IPS-NIHi11 (cell line): Measurements from ENCODE around the gene STARD3NL.
"Not testable (repeated sequence)": the region's sequence is repeated elsewhere in the genome, so short reads cannot be mapped to it uniquely, and the experiment has no call there.

Source experiments
- DNase-seq: peaks from one replicate; pipeline ENCODE4 v3.0.0; 2012; ENCODE audit warnings: mixed read lengths, low spot score

STARD3NL gene

GRCh38 chr7:38223306-38223705, 45.3 kb downstream of the STARD3NL start:
- DNase-seq, result no peak

- DNase-seq, result no peak
Observed at GRCh38 chr7:38224392-38224791, 46.3 kb downstream of the STARD3NL start.

- DNase-seq, result no peak
Observed at GRCh38 chr7:38229386-38229785, 51.3 kb downstream of the STARD3NL start.

- DNase-seq, result no peak
Observed at GRCh38 chr7:38229884-38230642, 52.0 kb downstream of the STARD3NL start.

- no peak for DNase-seq
Observed at GRCh38 chr7:38232502-38233366, 54.7 kb downstream of the STARD3NL start.

GRCh38 chr7:38234759-38235158, 56.7 kb downstream of the STARD3NL start:
- not testable (repeated sequence) for DNase-seq

- no peak for DNase-seq
Observed at GRCh38 chr7:38235606-38236005, 57.6 kb downstream of the STARD3NL start.

GRCh38 chr7:38239129-38239528, 61.1 kb downstream of the STARD3NL start:
- not testable (repeated sequence) for DNase-seq

- DNase-seq, result no peak
Observed at GRCh38 chr7:38241071-38241470, 63.0 kb downstream of the STARD3NL start.

GRCh38 chr7:38242814-38243213, 64.8 kb downstream of the STARD3NL start:
- no peak for DNase-seq

- DNase-seq, result not testable (repeated sequence)
Observed at GRCh38 chr7:38243345-38243744, 65.3 kb downstream of the STARD3NL start.

GRCh38 chr7:38244516-38244915, 66.5 kb downstream of the STARD3NL start:
- no peak for DNase-seq

GRCh38 chr7:38245409-38245977, 67.4 kb downstream of the STARD3NL start:
- no peak for DNase-seq

- no peak for DNase-seq
Observed at GRCh38 chr7:38248069-38248567, 70.1 kb downstream of the STARD3NL start.

- DNase-seq, result not testable (repeated sequence)
Observed at GRCh38 chr7:38249849-38250248, 71.8 kb downstream of the STARD3NL start.

- DNase-seq, result no peak
Observed at GRCh38 chr7:38257350-38257677, 79.3 kb downstream of the STARD3NL start.

GRCh38 chr7:38259157-38259556, 81.1 kb downstream of the STARD3NL start:
- not testable (repeated sequence) for DNase-seq

GRCh38 chr7:38261601-38262000, 83.6 kb downstream of the STARD3NL start:
- DNase-seq, result not testable (repeated sequence)

GRCh38 chr7:38262026-38262425, 84.0 kb downstream of the STARD3NL start:
- DNase-seq, result not testable (repeated sequence)

GRCh38 chr7:38262545-38262944, 84.5 kb downstream of the STARD3NL start:
- DNase-seq, result no peak

- not testable (repeated sequence) for DNase-seq
Observed at GRCh38 chr7:38263274-38263673, 85.2 kb downstream of the STARD3NL start.

GRCh38 chr7:38264602-38265001, 86.6 kb downstream of the STARD3NL start:
- DNase-seq, result not testable (repeated sequence)

- DNase-seq, result not testable (repeated sequence)
Observed at GRCh38 chr7:38265958-38266357, 87.9 kb downstream of the STARD3NL start.
